Astrocyte of the cerebellum (primary cell): ENCODE data around the gene PTCHD4.
"Not testable (repeated sequence)": the region's sequence is repeated elsewhere in the genome, so short reads cannot be mapped to it uniquely, and the experiment has no call there.

Source experiments
- DNase-seq: peaks from one replicate; pipeline ENCODE4 v3.0.0-alpha.2; 2011; ENCODE audit warnings: low read depth
- H3K4me3 ChIP-seq: 2 replicates; pipeline ENCODE4 v1.5.1; 2011; ENCODE audit warnings: mild to moderate bottlenecking, low read depth, low read length, moderate library complexity
- CTCF ChIP-seq: IDR thresholded peaks from 2 replicates; pipeline ENCODE4 v1.5.1; 2012; ENCODE audit warnings: low read length, low read depth, moderate library complexity, mild to moderate bottlenecking; ENCODE audit errors: missing control alignments
- in situ Hi-C: cut with HindIII; loops from 2 replicates; pipeline ENCODE4 v1.10.0; 2017; ENCODE audit warnings: low sequenced_read_pairs

Gene PTCHD4

GRCh38 chr6:48139818-48140614, 29.0 kb upstream of the PTCHD4 start:
- no peak for DNase-seq
- TF ChIP-seq CTCF: no peak
- H3K4me3 ChIP-seq: no peak overlapping the region
- in situ Hi-C loops: no loop called here

DNA sequence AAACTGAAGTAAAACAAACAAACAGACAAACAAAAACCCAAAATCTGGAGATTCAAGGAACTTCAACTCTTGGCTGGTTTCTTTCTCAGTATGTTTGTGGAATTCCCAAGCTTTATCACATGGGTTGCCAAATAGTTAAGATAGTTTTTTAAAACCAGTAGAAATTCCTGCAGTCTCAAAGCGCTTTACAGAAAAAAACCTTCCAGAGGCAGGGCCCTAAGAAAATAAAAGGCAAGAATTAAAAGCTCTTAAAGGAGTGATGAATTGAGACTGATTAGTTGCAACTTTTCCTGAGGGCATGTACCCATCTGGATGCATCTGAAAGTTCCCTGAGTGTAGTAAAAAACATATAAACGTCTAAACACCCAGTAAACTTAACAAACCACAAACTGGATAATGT, 25.9 kb upstream of the PTCHD4 start:
- in situ Hi-C loops: no loop called here
- H3K4me3 ChIP-seq: no peak overlapping the region
- no peak for TF ChIP-seq CTCF
- no peak for DNase-seq

- DNase-seq: no peak
- in situ Hi-C loops: no loop called here
- no peak overlapping the region for H3K4me3 ChIP-seq
- no peak for TF ChIP-seq CTCF
Measured at GRCh38 chr6:48135323-48136084, 24.5 kb upstream of the PTCHD4 start.

DNA sequence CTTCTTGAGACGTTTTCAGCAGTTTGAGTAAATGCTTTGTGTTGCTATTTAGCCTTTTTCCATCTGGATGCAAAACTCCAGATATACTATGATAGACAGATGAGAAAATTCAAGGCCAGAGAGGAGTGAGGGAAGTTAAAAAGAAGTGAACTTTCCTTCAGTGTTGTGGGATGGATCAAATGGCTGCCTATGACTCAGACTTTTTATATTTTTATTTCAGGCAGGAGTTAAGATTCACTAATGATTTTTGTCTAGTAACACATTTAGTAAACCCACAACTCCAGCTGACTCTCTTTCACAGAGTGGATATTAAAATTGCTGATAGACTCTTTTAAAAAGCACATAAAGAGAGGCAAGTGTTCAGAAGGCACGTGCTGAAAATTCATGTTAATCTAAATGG, 23.2 kb upstream of the PTCHD4 start:
- in situ Hi-C loops: no loop called here
- TF ChIP-seq CTCF: no peak
- no peak overlapping the region for H3K4me3 ChIP-seq
- DNase-seq: no peak

DNA sequence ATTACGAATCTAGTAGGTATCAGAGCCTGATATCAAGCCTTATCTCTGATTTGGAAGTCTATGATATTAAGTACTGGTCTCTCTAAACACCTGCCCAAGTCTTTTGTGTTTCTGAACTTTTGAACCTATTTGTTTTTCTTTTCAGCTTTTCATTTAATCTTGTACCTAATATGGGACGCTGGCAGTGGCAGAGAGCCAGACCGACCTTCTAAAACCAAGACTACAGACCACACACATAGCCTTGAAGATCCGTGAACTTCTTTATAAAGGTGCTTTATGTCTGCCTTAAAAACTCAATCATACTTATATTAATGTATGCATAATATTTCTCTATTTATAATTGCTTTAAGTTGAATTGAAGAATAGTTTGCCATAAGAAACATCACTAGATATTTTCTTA, 12.6 kb upstream of the PTCHD4 start:
- TF ChIP-seq CTCF: no peak
- DNase-seq: no peak
- no peak overlapping the region for H3K4me3 ChIP-seq
- in situ Hi-C loops: no loop called here

- DNase-seq, H3K4me3 ChIP-seq, in situ Hi-C loops: not testable (repeated sequence)
Measured at GRCh38 chr6:48121983-48122749, 11.2 kb upstream of the PTCHD4 start.
